HEK293 (cell line): ENCODE results near the gene HEXIM1.

Source experiments
- EGR2 ChIP-seq: fragments of 450-650 bp; formaldehyde crosslinking; IDR thresholded peaks from 2 replicates; pipeline ENCODE4 v1.5.1; 2016; ENCODE audit warnings: low read depth, missing biosample characterization, missing genetic modification characterization
- GLIS1 ChIP-seq: fragments of 450-650 bp; formaldehyde crosslinking; IDR thresholded peaks from 2 replicates; pipeline ENCODE4 v1.5.1; 2016; ENCODE audit warnings: missing biosample characterization, missing genetic modification characterization
- GLIS2 ChIP-seq: fragments of 450-650 bp; formaldehyde crosslinking; IDR thresholded peaks from 2 replicates; pipeline ENCODE4 v1.5.1; 2016; ENCODE audit warnings: missing biosample characterization, missing genetic modification characterization
- HIC1 ChIP-seq: fragments of 450-650 bp; formaldehyde crosslinking; IDR thresholded peaks from 2 replicates; pipeline ENCODE4 v1.5.1; 2016; ENCODE audit warnings: missing biosample characterization, missing genetic modification characterization
- KLF17 ChIP-seq: fragments of 450-650 bp; formaldehyde crosslinking; IDR thresholded peaks from 2 replicates; pipeline ENCODE4 v1.5.1; 2016; ENCODE audit warnings: missing biosample characterization, missing genetic modification characterization
- KLF8 ChIP-seq: fragments of 450-650 bp; formaldehyde crosslinking; IDR thresholded peaks from 2 replicates; pipeline ENCODE4 v1.5.1; 2016; ENCODE audit warnings: missing biosample characterization, missing genetic modification characterization
- MZF1 ChIP-seq: fragments of 450-650 bp; formaldehyde crosslinking; IDR thresholded peaks from 2 replicates; pipeline ENCODE4 v1.5.1; 2017; ENCODE audit warnings: missing biosample characterization, missing genetic modification characterization, borderline replicate concordance
- REST ChIP-seq: fragments of 450-650 bp; formaldehyde crosslinking; IDR thresholded peaks from 2 replicates; pipeline ENCODE4 v1.5.1; 2016; ENCODE audit warnings: missing biosample characterization, missing genetic modification characterization
- SETDB1 ChIP-seq: IDR thresholded peaks from one replicate; pipeline ENCODE4 v1.6.1; 2017; ENCODE audit warnings: mild to moderate bottlenecking, low read length, moderate library complexity, mixed read lengths; ENCODE audit not compliant: insufficient read length
- YY2 ChIP-seq: fragments of 450-650 bp; formaldehyde crosslinking; IDR thresholded peaks from 2 replicates; pipeline ENCODE4 v1.5.1; 2016; ENCODE audit warnings: missing biosample characterization, missing genetic modification characterization
- ZBTB48 ChIP-seq: fragments of 450-650 bp; formaldehyde crosslinking; IDR thresholded peaks from 2 replicates; pipeline ENCODE4 v1.5.1; 2016; ENCODE audit warnings: missing biosample characterization, missing genetic modification characterization
- ZNF404 ChIP-seq: fragments of 450-650 bp; formaldehyde crosslinking; IDR thresholded peaks from 2 replicates; pipeline ENCODE4 v1.5.1; 2017; ENCODE audit warnings: missing biosample characterization, missing genetic modification characterization
- ZNF423 ChIP-seq: fragments of 450-650 bp; formaldehyde crosslinking; IDR thresholded peaks from 2 replicates; pipeline ENCODE4 v1.5.1; 2016; ENCODE audit warnings: missing biosample characterization, missing genetic modification characterization
- ZNF561 ChIP-seq: fragments of 450-650 bp; IDR thresholded peaks from 2 replicates; pipeline ENCODE4 v1.5.1; 2018; ENCODE audit warnings: missing biosample characterization, missing genetic modification characterization, borderline replicate concordance
- ZNF596 ChIP-seq: fragments of 450-650 bp; IDR thresholded peaks from 2 replicates; pipeline ENCODE4 v1.5.0; 2018; ENCODE audit warnings: missing biosample characterization, mild to moderate bottlenecking, missing genetic modification characterization, moderate library complexity
- ZNF626 ChIP-seq: fragments of 450-650 bp; sonication (Bioruptor Pico); formaldehyde crosslinking; IDR thresholded peaks from 2 replicates; pipeline ENCODE4 v1.5.1; 2018; ENCODE audit warnings: missing biosample characterization, missing genetic modification characterization, inconsistent platforms
- ZNF776 ChIP-seq: fragments of 450-650 bp; formaldehyde crosslinking; IDR thresholded peaks from 2 replicates; pipeline ENCODE4 v1.5.0; 2017; ENCODE audit warnings: missing biosample characterization, missing genetic modification characterization, borderline replicate concordance
- ZNF777 ChIP-seq: fragments of 450-650 bp; formaldehyde crosslinking; IDR thresholded peaks from 2 replicates; pipeline ENCODE4 v1.5.1; 2017; ENCODE audit warnings: missing biosample characterization, missing genetic modification characterization, borderline replicate concordance
- ZSCAN23 ChIP-seq: fragments of 450-650 bp; formaldehyde crosslinking; IDR thresholded peaks from 2 replicates; pipeline ENCODE4 v1.5.1; 2016; ENCODE audit warnings: missing biosample characterization, missing genetic modification characterization
- TF ChIP-seq, protein P1 (sequence below): sonication (generic); formaldehyde crosslinking; IDR thresholded peaks from 2 replicates; pipeline ENCODE4 v1.8.1; 2022; ENCODE audit warnings: mild to moderate bottlenecking, moderate library complexity, missing genetic modification reagents
- TF ChIP-seq, protein P2 (sequence below): fragments of 450-650 bp; formaldehyde crosslinking; IDR thresholded peaks from 2 replicates; pipeline ENCODE4 v1.5.1; 2016; ENCODE audit warnings: missing biosample characterization, missing genetic modification characterization
- TF ChIP-seq, protein P3 (sequence below): fragments of 450-650 bp; formaldehyde crosslinking; IDR thresholded peaks from 2 replicates; pipeline ENCODE4 v1.5.1; 2016; ENCODE audit warnings: missing biosample characterization, missing genetic modification characterization
- TF ChIP-seq, protein P4 (sequence below): fragments of 450-650 bp; formaldehyde crosslinking; IDR thresholded peaks from 2 replicates; pipeline ENCODE4 v1.5.1; 2017; ENCODE audit warnings: missing biosample characterization, missing genetic modification characterization
- TF ChIP-seq, protein P5 (sequence below): IDR thresholded peaks from 2 replicates; pipeline ENCODE4 v1.6.1; 2011; ENCODE audit warnings: mild to moderate bottlenecking, low read depth, low read length, borderline replicate concordance

The HEXIM1 gene

DNA sequence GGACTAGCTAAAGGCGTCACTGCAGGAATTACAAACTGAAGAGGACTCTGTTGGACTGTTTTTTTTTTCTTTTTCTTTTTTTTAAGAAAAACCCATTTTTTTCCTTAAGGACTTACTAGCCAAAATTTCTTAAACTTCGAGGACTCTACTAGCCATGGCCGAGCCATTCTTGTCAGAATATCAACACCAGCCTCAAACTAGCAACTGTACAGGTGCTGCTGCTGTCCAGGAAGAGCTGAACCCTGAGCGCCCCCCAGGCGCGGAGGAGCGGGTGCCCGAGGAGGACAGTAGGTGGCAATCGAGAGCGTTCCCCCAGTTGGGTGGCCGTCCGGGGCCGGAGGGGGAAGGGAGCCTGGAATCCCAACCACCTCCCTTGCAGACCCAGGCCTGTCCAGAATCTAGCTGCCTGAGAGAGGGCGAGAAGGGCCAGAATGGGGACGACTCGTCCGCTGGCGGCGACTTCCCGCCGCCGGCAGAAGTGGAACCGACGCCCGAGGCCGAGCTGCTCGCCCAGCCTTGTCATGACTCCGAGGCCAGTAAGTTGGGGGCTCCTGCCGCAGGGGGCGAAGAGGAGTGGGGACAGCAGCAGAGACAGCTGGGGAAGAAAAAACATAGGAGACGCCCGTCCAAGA is 878 bp downstream of the HEXIM1 start (continued):
- TF ChIP-seq ZNF423 (tag by site-specific recombination): peak; percentile 82
- peak; percentile 86 for TF ChIP-seq GLIS1
- peak; percentile 48; the same call in 1 of the 2 replicates for TF ChIP-seq ZBTB48 (tag by site-specific recombination)
- TF ChIP-seq ZNF404 (tag by site-specific recombination): no peak
- TF ChIP-seq, protein P1, sequence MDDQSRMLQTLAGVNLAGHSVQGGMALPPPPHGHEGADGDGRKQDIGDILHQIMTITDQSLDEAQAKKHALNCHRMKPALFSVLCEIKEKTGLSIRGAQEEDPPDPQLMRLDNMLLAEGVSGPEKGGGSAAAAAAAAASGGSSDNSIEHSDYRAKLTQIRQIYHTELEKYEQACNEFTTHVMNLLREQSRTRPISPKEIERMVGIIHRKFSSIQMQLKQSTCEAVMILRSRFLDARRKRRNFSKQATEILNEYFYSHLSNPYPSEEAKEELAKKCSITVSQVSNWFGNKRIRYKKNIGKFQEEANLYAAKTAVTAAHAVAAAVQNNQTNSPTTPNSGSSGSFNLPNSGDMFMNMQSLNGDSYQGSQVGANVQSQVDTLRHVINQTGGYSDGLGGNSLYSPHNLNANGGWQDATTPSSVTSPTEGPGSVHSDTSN (CRISPR knock-in tag): 0 out of 2 replicates have a peak, but pooled peaks have one; percentile 6
- TF ChIP-seq KLF17 (tag by site-specific recombination): 0 out of 2 replicates have a peak, but pooled peaks have one; percentile 20
- no peak for TF ChIP-seq SETDB1
- peak; percentile 88 for TF ChIP-seq GLIS2 (tag by site-specific recombination)
- peak; percentile 31; the same call in 1 of the 2 replicates for TF ChIP-seq ZNF561 (tag by site-specific recombination)
- TF ChIP-seq ZNF626 (tag by site-specific recombination): no peak
- TF ChIP-seq, protein P2, sequence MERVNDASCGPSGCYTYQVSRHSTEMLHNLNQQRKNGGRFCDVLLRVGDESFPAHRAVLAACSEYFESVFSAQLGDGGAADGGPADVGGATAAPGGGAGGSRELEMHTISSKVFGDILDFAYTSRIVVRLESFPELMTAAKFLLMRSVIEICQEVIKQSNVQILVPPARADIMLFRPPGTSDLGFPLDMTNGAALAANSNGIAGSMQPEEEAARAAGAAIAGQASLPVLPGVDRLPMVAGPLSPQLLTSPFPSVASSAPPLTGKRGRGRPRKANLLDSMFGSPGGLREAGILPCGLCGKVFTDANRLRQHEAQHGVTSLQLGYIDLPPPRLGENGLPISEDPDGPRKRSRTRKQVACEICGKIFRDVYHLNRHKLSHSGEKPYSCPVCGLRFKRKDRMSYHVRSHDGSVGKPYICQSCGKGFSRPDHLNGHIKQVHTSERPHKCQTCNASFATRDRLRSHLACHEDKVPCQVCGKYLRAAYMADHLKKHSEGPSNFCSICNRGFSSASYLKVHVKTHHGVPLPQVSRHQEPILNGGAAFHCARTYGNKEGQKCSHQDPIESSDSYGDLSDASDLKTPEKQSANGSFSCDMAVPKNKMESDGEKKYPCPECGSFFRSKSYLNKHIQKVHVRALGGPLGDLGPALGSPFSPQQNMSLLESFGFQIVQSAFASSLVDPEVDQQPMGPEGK (tag by site-specific recombination): peak; percentile 89
- TF ChIP-seq ZNF777 (tag by site-specific recombination): 0 out of 2 replicates have a peak, but pooled peaks have one; percentile 37
- peak; percentile 79 for TF ChIP-seq REST (tag by site-specific recombination)
- TF ChIP-seq, protein P3, sequence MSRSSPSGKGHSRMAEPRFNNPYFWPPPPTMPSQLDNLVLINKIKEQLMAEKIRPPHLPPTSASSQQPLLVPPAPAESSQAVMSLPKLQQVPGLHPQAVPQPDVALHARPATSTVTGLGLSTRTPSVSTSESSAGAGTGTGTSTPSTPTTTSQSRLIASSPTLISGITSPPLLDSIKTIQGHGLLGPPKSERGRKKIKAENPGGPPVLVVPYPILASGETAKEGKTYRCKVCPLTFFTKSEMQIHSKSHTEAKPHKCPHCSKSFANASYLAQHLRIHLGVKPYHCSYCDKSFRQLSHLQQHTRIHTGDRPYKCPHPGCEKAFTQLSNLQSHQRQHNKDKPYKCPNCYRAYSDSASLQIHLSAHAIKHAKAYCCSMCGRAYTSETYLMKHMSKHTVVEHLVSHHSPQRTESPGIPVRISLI (tag by site-specific recombination): peak; percentile 97
- no peak for TF ChIP-seq ZNF776 (tag by site-specific recombination)
- peak; percentile 46; the same call in 1 of the 2 replicates for TF ChIP-seq KLF8 (tag by site-specific recombination)
- TF ChIP-seq, protein P4, sequence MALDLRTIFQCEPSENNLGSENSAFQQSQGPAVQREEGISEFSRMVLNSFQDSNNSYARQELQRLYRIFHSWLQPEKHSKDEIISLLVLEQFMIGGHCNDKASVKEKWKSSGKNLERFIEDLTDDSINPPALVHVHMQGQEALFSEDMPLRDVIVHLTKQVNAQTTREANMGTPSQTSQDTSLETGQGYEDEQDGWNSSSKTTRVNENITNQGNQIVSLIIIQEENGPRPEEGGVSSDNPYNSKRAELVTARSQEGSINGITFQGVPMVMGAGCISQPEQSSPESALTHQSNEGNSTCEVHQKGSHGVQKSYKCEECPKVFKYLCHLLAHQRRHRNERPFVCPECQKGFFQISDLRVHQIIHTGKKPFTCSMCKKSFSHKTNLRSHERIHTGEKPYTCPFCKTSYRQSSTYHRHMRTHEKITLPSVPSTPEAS (tag by site-specific recombination): no peak
- no peak for TF ChIP-seq EGR2 (tag by site-specific recombination)
- TF ChIP-seq HIC1 (tag by site-specific recombination): peak; percentile 50; the same call in 1 of the 2 replicates
- TF ChIP-seq ZSCAN23 (tag by site-specific recombination): 0 out of 2 replicates have a peak, but pooled peaks have one; percentile 26
- peak; percentile 44; the same call in 1 of the 2 replicates for TF ChIP-seq MZF1 (tag by site-specific recombination)
- TF ChIP-seq, protein P5, sequence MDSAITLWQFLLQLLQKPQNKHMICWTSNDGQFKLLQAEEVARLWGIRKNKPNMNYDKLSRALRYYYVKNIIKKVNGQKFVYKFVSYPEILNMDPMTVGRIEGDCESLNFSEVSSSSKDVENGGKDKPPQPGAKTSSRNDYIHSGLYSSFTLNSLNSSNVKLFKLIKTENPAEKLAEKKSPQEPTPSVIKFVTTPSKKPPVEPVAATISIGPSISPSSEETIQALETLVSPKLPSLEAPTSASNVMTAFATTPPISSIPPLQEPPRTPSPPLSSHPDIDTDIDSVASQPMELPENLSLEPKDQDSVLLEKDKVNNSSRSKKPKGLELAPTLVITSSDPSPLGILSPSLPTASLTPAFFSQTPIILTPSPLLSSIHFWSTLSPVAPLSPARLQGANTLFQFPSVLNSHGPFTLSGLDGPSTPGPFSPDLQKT: no peak
- no peak for TF ChIP-seq YY2 (tag by site-specific recombination)
- TF ChIP-seq ZNF596 (tag by site-specific recombination): 0 out of 2 replicates have a peak, but pooled peaks have one; percentile 6
